Measurements from ENCODE around the gene CCDC34.

- TF ChIP-seq CTCF (IDR thresholded peaks at IDR 0.05), result peak in 1 of 6 experiments; percentile 29
- TF ChIP-seq POLR2A (IDR thresholded peaks at IDR 0.05), result peak in 1 of 2 donors; percentile 14
Observed at GRCh38 chr11:27401833-27402316, 38.9 kb upstream of the CCDC34 start.

All from Peyer's patch (tissue), 4 donors.